KG1 (cell line): ENCODE measurements around the gene CARM1.

Experiments used
- DNase-seq: peaks from one replicate; lab custom pipeline; 2025; lab: John Stamatoyannopoulos, UW

The CARM1 gene

GRCh38 chr19:10908380-10908960, 37.1 kb downstream of the CARM1 start:
- no peak for DNase-seq

- DNase-seq: no peak
These were observed 40.4 kb downstream of the CARM1 start for GRCh38 chr19:10911579-10912363.

GRCh38 chr19:10912619-10913018, 41.3 kb downstream of the CARM1 start:
- no peak for DNase-seq

- DNase-seq: no peak
These were observed 42.5 kb downstream of the CARM1 start for GRCh38 chr19:10913716-10914340.

- no peak for DNase-seq
These were observed 44.1 kb downstream of the CARM1 start for GRCh38 chr19:10915130-10916091.

GRCh38 chr19:10916602-10917001, 45.2 kb downstream of the CARM1 start:
- no peak for DNase-seq

GRCh38 chr19:10918359-10918758, 47.0 kb downstream of the CARM1 start:
- DNase-seq: no peak

GRCh38 chr19:10919352-10920287, 48.3 kb downstream of the CARM1 start:
- DNase-seq: no peak

GRCh38 chr19:10920288-10920655, 48.9 kb downstream of the CARM1 start:
- no peak for DNase-seq

GRCh38 chr19:10920781-10921180, 49.4 kb downstream of the CARM1 start:
- DNase-seq: no peak

- no peak for DNase-seq
These were observed 50.0 kb downstream of the CARM1 start for GRCh38 chr19:10921199-10921909.

- DNase-seq: no peak
These were observed 50.7 kb downstream of the CARM1 start for GRCh38 chr19:10921910-10922637.

- DNase-seq: no peak
These were observed 51.3 kb downstream of the CARM1 start for GRCh38 chr19:10922638-10923014.

- DNase-seq: no peak
These were observed 52.1 kb downstream of the CARM1 start for GRCh38 chr19:10923260-10924112.

GRCh38 chr19:10924597-10924996, 53.2 kb downstream of the CARM1 start:
- DNase-seq: no peak

- no peak for DNase-seq
These were observed 56.6 kb downstream of the CARM1 start for GRCh38 chr19:10927730-10928562.

GRCh38 chr19:10928563-10929401, 57.4 kb downstream of the CARM1 start, which contains the start of the genes TIMM29 and YIPF2:
TSS of gene TIMM29 (plus strand) at chr19:10928811. CDS start at chr19:10928823, 12 bp downstream.
TSS of gene YIPF2 (minus strand) at chr19:10928639. CDS start at chr19:10928410, 229 bp downstream.
- peak; percentile 95 for DNase-seq
